Measurements from ENCODE around the gene LRRC8C. TPM values are rescaled to one million over a fixed set of nuclear protein-coding genes. Genes with fewer than 3 reads are reported as not detected.

LRRC8C gene
- total and polyA plus RNA-seq, 10 of the 15 experiments (the other 5 are each of a cell fraction or from before 2014, with no cell fraction given), result 2.3 to 16.3 (median 10.8) TPM

DNA sequence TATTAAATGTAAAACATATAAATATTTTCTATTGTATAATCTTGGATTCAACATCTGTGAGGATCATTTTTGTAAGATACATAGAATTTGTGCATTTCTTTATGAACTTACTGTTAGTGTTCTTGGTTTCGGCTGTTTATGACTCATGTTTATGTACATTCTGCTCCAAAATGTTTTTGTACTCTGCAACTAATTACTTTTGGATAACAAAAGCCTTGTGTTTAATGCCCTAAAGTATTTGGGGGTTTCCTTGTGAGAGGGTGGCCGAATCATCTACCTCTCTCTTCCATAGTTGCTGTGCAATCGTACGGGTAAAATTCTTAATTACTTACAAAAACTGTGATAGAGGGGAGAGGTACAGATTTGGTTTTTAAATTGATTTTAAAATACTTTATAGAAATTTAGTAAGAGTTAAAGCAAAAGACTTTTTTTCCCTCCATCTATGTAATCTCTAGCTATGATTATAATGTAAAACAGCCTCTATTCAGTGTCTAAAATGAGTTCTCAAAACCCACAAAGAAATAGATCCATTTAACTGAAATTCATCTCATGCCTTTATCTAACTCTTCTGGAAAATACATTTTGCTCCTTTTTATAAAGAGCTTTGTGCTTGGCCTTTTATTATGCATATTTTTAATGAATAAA is 38.7 kb upstream of the LRRC8C start (continued):
- TF ChIP-seq MEF2B (IDR thresholded peaks at IDR 0.05; ENCODE audit: partially characterized antibody, poor library complexity, severe bottlenecking), result no peak
- no peak for TF ChIP-seq RBBP5 (conservative IDR thresholded peaks at IDR 0.05)
- no peak for TF ChIP-seq MTA3 (IDR thresholded peaks at IDR 0.05; ENCODE audit: borderline replicate concordance, low read length)
- TF ChIP-seq ZNF217 (IDR thresholded peaks at IDR 0.05), result no peak
- TF ChIP-seq PAX8 (IDR thresholded peaks at IDR 0.05), result no peak
- TF ChIP-seq NBN (IDR thresholded peaks at IDR 0.05), result no peak
- no peak for TF ChIP-seq MYB (IDR thresholded peaks at IDR 0.05; ENCODE audit: borderline replicate concordance, low read depth, low read length)
- no peak for TF ChIP-seq SMAD1 (IDR thresholded peaks at IDR 0.05; ENCODE audit: low read depth, partially characterized antibody)
- no peak for TF ChIP-seq FOXM1 (IDR thresholded peaks at IDR 0.05; ENCODE audit: low read depth, low read length)
- no peak for TF ChIP-seq RCOR1 (conservative IDR thresholded peaks at IDR 0.05; ENCODE audit: low read depth, low read length)
- no peak for TF ChIP-seq KDM1A (IDR thresholded peaks at IDR 0.05; ENCODE audit: borderline replicate concordance)
- no peak for TF ChIP-seq CREM (IDR thresholded peaks at IDR 0.05; ENCODE audit: low read depth)
- TF ChIP-seq RB1 (IDR thresholded peaks at IDR 0.05; ENCODE audit: borderline replicate concordance), result no peak

DNA sequence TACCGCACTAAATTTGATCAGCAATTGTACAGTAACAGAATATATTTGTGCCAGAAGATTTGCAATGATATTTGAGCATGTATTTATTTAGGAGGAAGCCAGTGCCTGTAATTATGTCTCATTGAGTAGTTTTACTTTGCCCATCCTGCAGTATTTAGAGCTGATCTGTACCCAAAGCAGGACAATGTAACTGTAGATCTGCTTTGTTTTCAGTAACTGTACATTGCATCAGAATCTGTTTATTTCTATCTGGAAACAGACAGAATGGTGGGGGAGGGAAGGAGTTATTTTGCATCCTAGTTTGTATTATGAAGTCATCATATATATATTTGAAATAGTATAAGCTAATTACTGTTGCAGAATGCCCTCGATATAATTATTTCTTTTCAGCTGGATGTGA is 36.2 kb upstream of the LRRC8C start:
- ChIA-PET POLR2A (no interaction called here), SMC1A (ENCODE audit: uncharacterized antibody, unreplicated experiment) (interaction anchor here (0.9 to 13.0 kb wide), 12 partner anchors 12 to 165 kb away, joined by 3 to 124 read pairs (median 6); no protein-coding TSS in a partner anchor), RAD21 (ENCODE audit: unreplicated experiment) (interaction anchor here (1.0 to 2.7 kb wide), 4 partner anchors 15 to 167 kb away, joined by 3 to 12 read pairs (median 4); no protein-coding TSS in a partner anchor), CTCF (interaction anchor here (0.8 to 10.6 kb wide), 12 partner anchors 17 to 166 kb away, joined by 3 to 80 read pairs (median 3); no protein-coding TSS in a partner anchor)
- Histone ChIP-seq H3K27ac (ENCODE audit: control insufficient read depth, insufficient read depth) (no peak overlapping the region), H3K4me3 (no peak overlapping the region), H3K9ac (ENCODE audit: control insufficient read depth, insufficient read depth, low read length) (no peak overlapping the region), H4K20me1 (ENCODE audit: control insufficient read depth, insufficient read depth) (no peaks in the 10 kb centered on the region; the same call in 1 of the 2 replicates), H3K4me2 (ENCODE audit: control insufficient read depth, insufficient read depth) (no peak overlapping the region), H3K79me2 (ENCODE audit: control insufficient read depth, insufficient read depth, low read length) (no peaks in the 10 kb centered on the region), H3K36me3 (ENCODE audit: control insufficient read depth in 2 of 2, insufficient read depth in 2 of 2, low read length in 1 of 2) (no peaks in the 10 kb centered on the region; a peak in 2 of 4 replicates), H3K9me3 (replicated peaks; ENCODE audit: control insufficient read depth, insufficient read depth, low read length) (no peaks in the 10 kb centered on the region), H2AFZ (ENCODE audit: control insufficient read depth, low read depth, low read length) (no peak overlapping the region), H3K27me3 (replicated peaks in 1 of 2; ENCODE audit: control insufficient read depth in 2 of 2, insufficient read depth in 2 of 2, low read length in 1 of 2) (no peaks in the 10 kb centered on the region), H3K4me1 (ENCODE audit: control insufficient read depth, insufficient read depth, low read length) (peaks cover 9% of the 10 kb centered on the region)
- ATAC-seq (no peak), DNase-seq (ENCODE audit: low read depth, low spot score) (no peak), FAIRE-seq (no peak)
- no TSS peak for BruUV-seq (replicated peaks)
- in situ Hi-C loops (cut with MboI), result loop anchor here (5.0 kb wide), 1 partner anchor 79 kb away; no protein-coding TSS in a partner anchor
- WGBS (ENCODE audit: insufficient coverage, insufficient replicate concordance, low lambda C conversion rate, missing lambda C conversion rate), result 71% methylated on average over 2 of the region's 2 CpGs
- intact Hi-C loops (cut with micrococcal nuclease; ENCODE audit: unreplicated experiment), result no loop called here
- TF ChIP-seq RELA (IDR thresholded peaks at IDR 0.05; ENCODE audit: borderline replicate concordance, partially characterized antibody) (no peak), IKZF2 (IDR thresholded peaks at IDR 0.05) (no peak), TCF12 (IDR thresholded peaks at IDR 0.05; ENCODE audit: low read depth, low read length) (no peak), GABPA (IDR thresholded peaks at IDR 0.05; ENCODE audit: low read depth) (no peak), BACH1 (IDR thresholded peaks at IDR 0.05; ENCODE audit: borderline replicate concordance) (no peak), NR2F1 (conservative IDR thresholded peaks at IDR 0.05) (no peak), BCL3 (IDR thresholded peaks at IDR 0.05; ENCODE audit: borderline replicate concordance, insufficient read depth, low read depth, low read length, poor library complexity, severe bottlenecking) (no peak), CREM (IDR thresholded peaks at IDR 0.05; ENCODE audit: low read depth) (no peak), MTA3 (IDR thresholded peaks at IDR 0.05; ENCODE audit: borderline replicate concordance, low read length) (no peak), MYB (IDR thresholded peaks at IDR 0.05; ENCODE audit: borderline replicate concordance, low read depth, low read length) (no peak)
